Measurements from ENCODE around the gene YDJC. TPM values are rescaled to one million over a fixed set of nuclear protein-coding genes. Genes with fewer than 3 reads are reported as not detected.
A peak's percentile ranks its signal among the peaks of the same experiment; 100 is the strongest.

The YDJC gene
- total and polyA plus RNA-seq, 9 of the 15 experiments (the other 6 are each of a cell fraction or from before 2014, with no cell fraction given): 13.5 to 871 (median 164) TPM

DNA sequence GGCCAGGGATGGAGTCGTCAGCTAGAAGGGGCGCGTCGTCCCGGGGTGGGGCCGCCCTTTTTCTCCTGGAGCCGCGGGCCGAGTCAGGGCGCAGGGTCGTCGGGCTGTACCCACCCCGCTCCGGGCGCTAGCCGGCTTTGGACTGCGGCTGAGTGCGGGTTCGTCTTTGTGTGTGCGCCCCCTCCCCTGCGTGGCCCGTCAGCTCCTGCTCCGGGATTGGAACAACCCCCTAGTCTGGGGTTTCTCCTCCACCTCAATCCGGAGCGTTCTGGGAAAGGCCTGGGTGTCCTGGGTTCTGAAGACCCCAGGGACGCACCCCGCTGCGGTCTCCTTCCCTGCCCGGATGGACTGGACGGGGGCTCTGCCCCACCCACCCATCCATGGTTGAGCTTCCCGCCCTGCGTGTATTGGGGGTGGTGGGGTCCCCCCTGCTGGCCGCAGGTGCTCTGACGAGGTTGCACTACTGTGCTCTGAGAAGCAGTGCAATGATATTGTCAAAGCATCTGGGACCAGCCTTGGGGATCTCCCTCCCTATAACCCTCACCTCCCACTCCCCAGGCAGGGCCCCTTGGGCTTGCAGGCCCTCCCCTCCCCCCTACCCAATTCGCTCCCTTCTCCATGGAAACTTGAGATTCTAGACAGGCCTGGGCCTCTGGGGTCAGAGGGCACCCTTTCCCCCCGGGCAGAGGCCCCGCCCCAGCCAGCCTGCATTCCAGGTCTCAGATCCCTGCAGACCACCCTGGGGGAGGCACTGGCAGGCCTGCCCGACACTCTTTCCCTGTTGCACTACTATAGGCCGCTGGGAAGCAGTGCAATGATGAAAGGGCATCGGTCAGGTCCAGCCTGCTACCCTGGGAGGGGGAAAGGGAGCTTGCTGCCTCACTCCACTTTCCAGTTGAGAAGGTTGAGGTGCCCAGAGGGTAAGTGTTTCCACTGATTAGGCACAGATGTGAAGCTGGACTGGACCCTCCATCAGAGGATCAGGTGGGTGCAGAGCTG is 23.0 kb upstream of the YDJC start (continued):
- TF ChIP-seq CTCF (IDR thresholded peaks at IDR 0.05 in 2 of 3, conservative IDR thresholded peaks at IDR 0.05 in 1 of 3; ENCODE audit: insufficient read depth in 2 of 3, low read depth in 1 of 3, low read length in 3 of 3) (peak in 2 of 3 experiments; percentile 52 to 60; a peak in 4 of 6 replicates), NFYB (IDR thresholded peaks at IDR 0.05; ENCODE audit: extremely low read depth, insufficient read length) (no peak), BHLHE40 (IDR thresholded peaks at IDR 0.05; ENCODE audit: low read length) (0 out of 2 replicates have a peak, but pooled peaks have one; percentile 4), MLX (CRISPR knock-in tag; conservative IDR thresholded peaks at IDR 0.05) (peak in 1 of 2 experiments; percentile 18; a peak in 1 of 4 replicates), SMARCB1 (IDR thresholded peaks at IDR 0.05; ENCODE audit: insufficient read length, low read depth) (no peak)
- TF ChIP-seq, protein P1, sequence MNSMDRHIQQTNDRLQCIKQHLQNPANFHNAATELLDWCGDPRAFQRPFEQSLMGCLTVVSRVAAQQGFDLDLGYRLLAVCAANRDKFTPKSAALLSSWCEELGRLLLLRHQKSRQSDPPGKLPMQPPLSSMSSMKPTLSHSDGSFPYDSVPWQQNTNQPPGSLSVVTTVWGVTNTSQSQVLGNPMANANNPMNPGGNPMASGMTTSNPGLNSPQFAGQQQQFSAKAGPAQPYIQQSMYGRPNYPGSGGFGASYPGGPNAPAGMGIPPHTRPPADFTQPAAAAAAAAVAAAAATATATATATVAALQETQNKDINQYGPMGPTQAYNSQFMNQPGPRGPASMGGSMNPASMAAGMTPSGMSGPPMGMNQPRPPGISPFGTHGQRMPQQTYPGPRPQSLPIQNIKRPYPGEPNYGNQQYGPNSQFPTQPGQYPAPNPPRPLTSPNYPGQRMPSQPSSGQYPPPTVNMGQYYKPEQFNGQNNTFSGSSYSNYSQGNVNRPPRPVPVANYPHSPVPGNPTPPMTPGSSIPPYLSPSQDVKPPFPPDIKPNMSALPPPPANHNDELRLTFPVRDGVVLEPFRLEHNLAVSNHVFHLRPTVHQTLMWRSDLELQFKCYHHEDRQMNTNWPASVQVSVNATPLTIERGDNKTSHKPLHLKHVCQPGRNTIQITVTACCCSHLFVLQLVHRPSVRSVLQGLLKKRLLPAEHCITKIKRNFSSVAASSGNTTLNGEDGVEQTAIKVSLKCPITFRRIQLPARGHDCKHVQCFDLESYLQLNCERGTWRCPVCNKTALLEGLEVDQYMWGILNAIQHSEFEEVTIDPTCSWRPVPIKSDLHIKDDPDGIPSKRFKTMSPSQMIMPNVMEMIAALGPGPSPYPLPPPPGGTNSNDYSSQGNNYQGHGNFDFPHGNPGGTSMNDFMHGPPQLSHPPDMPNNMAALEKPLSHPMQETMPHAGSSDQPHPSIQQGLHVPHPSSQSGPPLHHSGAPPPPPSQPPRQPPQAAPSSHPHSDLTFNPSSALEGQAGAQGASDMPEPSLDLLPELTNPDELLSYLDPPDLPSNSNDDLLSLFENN (IDR thresholded peaks at IDR 0.05; ENCODE audit: low read depth in 2 of 2, low read length in 2 of 2): peak in 1 of 2 experiments; percentile 50; a peak in 2 of 4 replicates

Measured in K562 (cell line).